NT2/D1 (cell line): ENCODE measurements around the gene PCAT6.

Experiments
- DNase-seq: peaks from one replicate; pipeline ENCODE4 v3.0.0-alpha.2; 2011; ENCODE audit warnings: low read depth, low spot score
- H3K27me3 ChIP-seq: 2 replicates; pipeline ENCODE4 v1.6.0; 2011; ENCODE audit warnings: mild to moderate bottlenecking; ENCODE audit not compliant: insufficient read length, insufficient read depth
- H3K36me3 ChIP-seq: 2 replicates; pipeline ENCODE4 v1.6.1; 2011; ENCODE audit warnings: mild to moderate bottlenecking, low read length, mixed read lengths; ENCODE audit not compliant: insufficient read depth, insufficient read length
- H3K4me1 ChIP-seq: 2 replicates; pipeline ENCODE4 v1.5.1; 2011; ENCODE audit not compliant: insufficient read depth, insufficient read length
- H3K4me3 ChIP-seq: 2 replicates; pipeline ENCODE4 v1.5.1; 2011; ENCODE audit warnings: low read depth; ENCODE audit not compliant: insufficient read length
- H3K9ac ChIP-seq: 2 replicates; pipeline ENCODE4 v1.6.0; 2011; ENCODE audit warnings: low read depth; ENCODE audit not compliant: insufficient read length
- H3K9me3 ChIP-seq: 2 replicates; pipeline ENCODE4 v1.5.1; 2011; ENCODE audit warnings: mild to moderate bottlenecking, low read length; ENCODE audit not compliant: insufficient read depth
- SUZ12 ChIP-seq: IDR thresholded peaks from 2 replicates; pipeline ENCODE4 v1.6.1; 2011; ENCODE audit not compliant: insufficient read length, insufficient read depth; ENCODE audit errors: extremely low read depth
- YY1 ChIP-seq: IDR thresholded peaks from 2 replicates; pipeline ENCODE4 v1.6.1; 2011; ENCODE audit not compliant: insufficient read length, insufficient read depth
- ZNF274 ChIP-seq: IDR thresholded peaks from 2 replicates; pipeline ENCODE4 v1.6.1; 2011; ENCODE audit warnings: mild to moderate bottlenecking, low read depth, low read length

The PCAT6 gene

DNA sequence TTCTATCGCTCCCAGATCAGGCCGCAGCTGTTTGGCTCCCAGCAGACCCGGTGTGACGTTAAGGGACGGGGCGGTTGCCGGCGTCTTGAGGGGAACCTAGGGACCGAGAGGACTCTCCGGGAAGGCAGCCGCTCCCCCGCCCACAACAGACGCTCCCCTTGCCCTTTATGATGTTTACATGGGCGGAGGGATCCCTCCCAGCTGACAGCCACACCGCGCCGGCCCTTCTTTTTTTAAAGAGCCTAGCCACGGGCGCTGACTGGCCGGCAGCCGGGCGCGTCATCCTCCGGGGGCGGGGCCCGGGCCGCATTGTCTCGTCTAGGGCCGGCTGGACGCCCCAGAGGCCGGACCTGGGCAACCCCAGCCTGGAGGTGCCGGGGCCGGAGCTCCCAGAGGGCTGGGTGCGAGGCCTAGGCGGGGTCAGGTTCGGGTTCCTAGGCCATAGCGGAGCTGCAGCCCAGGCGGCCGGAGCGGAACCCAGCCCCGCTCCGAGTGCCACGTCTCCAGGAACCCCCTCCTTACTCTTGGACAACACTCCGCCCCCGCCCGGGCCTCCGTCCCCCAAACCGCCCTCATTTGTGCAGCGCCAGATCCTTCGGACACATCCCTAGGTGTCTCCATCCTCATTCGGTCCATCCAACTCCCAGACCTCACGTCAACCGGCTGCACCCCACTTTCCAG lies at the start of gene PCAT6:
TSS of gene PCAT6 (plus strand) at position 340 of the 681 bp plus-strand sequence.
- peaks cover 10% of the 10 kb centered on the region for H3K4me1 ChIP-seq
- peak within 1 kb of the TSS; percentile 87 for H3K4me3 ChIP-seq
- H3K9ac ChIP-seq, result peak within 1 kb of the TSS; percentile 89
- peaks cover 43% of the 10 kb centered on the region for H3K27me3 ChIP-seq
- peak; percentile 95 for DNase-seq
- no peaks in the 10 kb centered on the region for H3K36me3 ChIP-seq
- TF ChIP-seq ZNF274, result no peak
- no peak for TF ChIP-seq YY1
- TF ChIP-seq SUZ12, result peak; percentile 20
- no peaks in the 10 kb centered on the region for H3K9me3 ChIP-seq

GRCh38 chr1:202762019-202762418 lies 48.7 kb upstream of the PCAT6 start:
- H3K36me3 ChIP-seq, result peaks cover 86% of the 10 kb centered on the region
- TF ChIP-seq SUZ12, result no peak
- TF ChIP-seq ZNF274, result no peak
- TF ChIP-seq YY1, result no peak
- no peak overlapping the region for H3K9ac ChIP-seq
- H3K4me3 ChIP-seq, result no peak overlapping the region
- H3K27me3 ChIP-seq, result no peaks in the 10 kb centered on the region
- no peaks in the 10 kb centered on the region for H3K4me1 ChIP-seq
- H3K9me3 ChIP-seq, result no peaks in the 10 kb centered on the region
- no peak for DNase-seq

GRCh38 chr1:202765721-202766120 lies 45.0 kb upstream of the PCAT6 start:
- no peak for DNase-seq
- Histone ChIP-seq H3K9me3 (no peaks in the 10 kb centered on the region), H3K27me3 (no peaks in the 10 kb centered on the region), H3K9ac (no peak overlapping the region), H3K36me3 (peaks cover 65% of the 10 kb centered on the region), H3K4me1 (no peaks in the 10 kb centered on the region), H3K4me3 (no peak overlapping the region)
- TF ChIP-seq ZNF274 (no peak), YY1 (no peak), SUZ12 (no peak)

- no peak overlapping the region for H3K4me3 ChIP-seq
- H3K27me3 ChIP-seq, result no peaks in the 10 kb centered on the region
- H3K36me3 ChIP-seq, result peaks cover 60% of the 10 kb centered on the region
- no peak for DNase-seq
- H3K4me1 ChIP-seq, result no peaks in the 10 kb centered on the region
- TF ChIP-seq SUZ12, result no peak
- no peak for TF ChIP-seq YY1
- no peak for TF ChIP-seq ZNF274
- H3K9me3 ChIP-seq, result no peaks in the 10 kb centered on the region
- no peak overlapping the region for H3K9ac ChIP-seq
Observed at GRCh38 chr1:202770135-202770534, 40.6 kb upstream of the PCAT6 start.

DNA sequence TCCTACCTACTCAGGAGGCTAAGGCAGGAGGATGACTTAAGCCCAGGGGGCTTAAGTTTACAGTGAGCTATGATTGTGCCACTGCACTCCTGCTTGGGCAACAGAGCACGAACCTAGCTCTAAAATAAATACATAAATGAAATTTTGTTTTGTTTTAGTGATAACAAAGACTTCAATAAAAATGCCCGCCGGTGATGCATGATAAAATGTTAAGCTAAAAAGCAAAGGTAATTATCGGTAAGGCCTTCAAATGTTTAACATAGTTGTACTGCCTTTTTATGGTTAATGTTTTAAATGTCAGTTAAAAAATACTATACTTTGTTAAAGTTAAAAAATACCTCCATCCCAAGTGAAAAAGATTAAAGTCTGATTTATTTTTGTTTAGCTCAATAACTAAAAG lies 29.6 kb upstream of the PCAT6 start:
- TF ChIP-seq YY1 (no peak), ZNF274 (no peak), SUZ12 (no peak)
- H3K4me3 ChIP-seq, result no peak overlapping the region
- H3K9me3 ChIP-seq, result no peaks in the 10 kb centered on the region
- no peak overlapping the region for H3K9ac ChIP-seq
- DNase-seq, result no peak
- peaks cover 8% of the 10 kb centered on the region for H3K36me3 ChIP-seq
- no peaks in the 10 kb centered on the region for H3K27me3 ChIP-seq
- no peaks in the 10 kb centered on the region for H3K4me1 ChIP-seq

DNA sequence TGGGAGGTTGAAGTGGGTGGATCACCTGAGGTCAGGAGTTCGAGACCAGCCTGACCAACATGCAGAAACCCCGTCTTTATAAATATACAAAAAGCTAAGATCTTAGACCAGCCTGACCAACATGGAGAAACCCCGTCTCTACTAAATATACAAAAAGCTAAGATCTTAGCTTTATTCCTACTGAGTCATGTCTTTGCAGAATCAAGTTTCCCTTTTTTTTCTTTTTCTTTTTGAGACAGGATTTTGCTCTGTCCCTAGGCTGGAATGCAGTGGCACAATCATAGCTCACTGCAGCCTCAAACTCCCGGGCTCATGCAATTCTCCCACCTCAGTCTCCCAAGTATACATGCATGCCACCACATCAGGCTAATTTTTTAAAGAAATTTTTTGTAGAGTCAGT lies 23.9 kb upstream of the PCAT6 start:
- no peaks in the 10 kb centered on the region for H3K9me3 ChIP-seq
- DNase-seq, result no peak
- H3K9ac ChIP-seq, result no peak overlapping the region
- no peaks in the 10 kb centered on the region for H3K4me1 ChIP-seq
- H3K27me3 ChIP-seq, result no peaks in the 10 kb centered on the region
- TF ChIP-seq ZNF274, result no peak
- no peak for TF ChIP-seq SUZ12
- no peak for TF ChIP-seq YY1
- no peaks in the 10 kb centered on the region for H3K36me3 ChIP-seq
- no peak overlapping the region for H3K4me3 ChIP-seq

- no peak overlapping the region for H3K9ac ChIP-seq
- TF ChIP-seq ZNF274 (no peak), YY1 (no peak), SUZ12 (no peak)
- no peak overlapping the region for H3K4me3 ChIP-seq
- H3K4me1 ChIP-seq, result no peaks in the 10 kb centered on the region
- no peaks in the 10 kb centered on the region for H3K9me3 ChIP-seq
- no peaks in the 10 kb centered on the region for H3K27me3 ChIP-seq
- H3K36me3 ChIP-seq, result no peaks in the 10 kb centered on the region
- no peak for DNase-seq
Observed at GRCh38 chr1:202788800-202789199, 22.0 kb upstream of the PCAT6 start.

DNA sequence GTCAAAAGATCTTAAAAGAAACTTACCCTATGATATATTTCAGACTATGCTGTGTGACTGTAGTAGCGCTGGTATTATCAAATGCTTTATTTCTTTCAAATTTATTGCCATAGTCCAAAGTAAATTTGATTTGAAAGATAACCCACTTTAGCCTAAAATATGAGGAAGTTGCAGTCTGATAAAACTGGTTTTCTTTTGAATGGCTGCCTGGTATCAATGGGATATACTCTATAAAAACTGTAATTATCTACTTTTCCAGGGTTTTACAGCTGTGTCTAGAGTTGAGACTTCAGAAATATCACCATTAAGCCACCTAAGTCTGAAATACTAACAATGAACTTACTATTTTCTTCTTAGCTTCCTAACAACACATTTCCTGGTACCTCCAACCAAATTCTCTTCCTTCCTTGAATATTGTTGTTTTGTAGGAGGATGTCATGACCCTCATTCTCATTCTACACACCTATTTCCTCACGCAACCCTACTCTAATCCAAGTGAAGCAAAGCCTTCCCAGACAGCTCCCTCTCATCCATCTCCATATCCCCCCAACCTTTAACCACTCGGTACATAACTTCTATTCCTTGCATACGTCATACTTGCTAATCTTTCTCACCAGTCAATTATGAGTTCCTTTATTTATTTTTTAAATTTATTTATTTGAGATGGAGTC lies 19.5 kb upstream of the PCAT6 start:
- Histone ChIP-seq H3K4me1 (no peaks in the 10 kb centered on the region), H3K4me3 (no peak overlapping the region), H3K9me3 (no peaks in the 10 kb centered on the region), H3K9ac (no peak overlapping the region), H3K27me3 (no peaks in the 10 kb centered on the region), H3K36me3 (no peaks in the 10 kb centered on the region)
- no peak for DNase-seq
- TF ChIP-seq YY1, result no peak
- TF ChIP-seq ZNF274, result no peak
- TF ChIP-seq SUZ12, result no peak
